DOHH2 (cell line): Measurements from ENCODE around the gene USP48.

ENCODE experiments used
- H3F3A ChIP-seq: fragments of 200-600 bp; sonication (generic), shearing (Covaris generic); 2 replicates; pipeline ENCODE4 v1.6.0; 2016; ENCODE audit warnings: antibody characterized with exemption, mild to moderate bottlenecking; ENCODE audit not compliant: control insufficient read depth, insufficient read depth
- H3K27ac ChIP-seq: fragments of 200-600 bp; sonication (generic); 2 replicates; pipeline ENCODE4 v1.5.1; 2014; ENCODE audit warnings: low read depth, mild to moderate bottlenecking, low read length, moderate library complexity
- H3K27me3 ChIP-seq: fragments of 200-600 bp; sonication (generic); 2 replicates; pipeline ENCODE4 v1.6.1; 2014; ENCODE audit warnings: mild to moderate bottlenecking, low read length, mixed read lengths; ENCODE audit not compliant: control insufficient read depth
- H3K36me3 ChIP-seq: fragments of 200-600 bp; sonication (generic); 2 replicates; pipeline ENCODE4 v1.6.1; 2014; ENCODE audit warnings: mild to moderate bottlenecking, low read length, moderate library complexity, mixed read lengths; ENCODE audit not compliant: control insufficient read depth
- H3K4me1 ChIP-seq: fragments of 200-600 bp; sonication (generic); 2 replicates; pipeline ENCODE4 v1.6.1; 2014; ENCODE audit warnings: mild to moderate bottlenecking, low read length, mixed read lengths; ENCODE audit not compliant: control insufficient read depth
- H3K4me2 ChIP-seq: fragments of 200-600 bp; sonication (generic); 2 replicates; pipeline ENCODE4 v1.6.0; 2014; ENCODE audit warnings: mild to moderate bottlenecking, low read length, moderate library complexity
- H3K4me3 ChIP-seq: fragments of 200-600 bp; sonication (generic); 2 replicates; pipeline ENCODE4 v1.5.1; 2014; ENCODE audit warnings: mild to moderate bottlenecking, low read length, mixed read lengths
- H3K79me2 ChIP-seq: fragments of 200-600 bp; sonication (generic); 2 replicates; pipeline ENCODE4 v1.6.1; 2014; ENCODE audit warnings: mild to moderate bottlenecking, low read length, mixed read lengths; ENCODE audit not compliant: control insufficient read depth
- H3K9me2 ChIP-seq: fragments of 200-600 bp; sonication (generic); replicated peaks from 2 replicates; pipeline ENCODE4 v1.6.1; 2014; ENCODE audit warnings: mild to moderate bottlenecking, low read length, mixed read lengths; ENCODE audit not compliant: control insufficient read depth
- H3K9me3 ChIP-seq: fragments of 200-600 bp; sonication (generic); 2 replicates; pipeline ENCODE4 v1.6.1; 2014; ENCODE audit warnings: antibody characterized with exemption, low read length, mixed read lengths; ENCODE audit not compliant: control insufficient read depth, insufficient read depth
- H4K20me1 ChIP-seq: fragments of 200-600 bp; sonication (generic); 2 replicates; pipeline ENCODE4 v1.6.0; 2014; ENCODE audit warnings: low read depth, mild to moderate bottlenecking, antibody characterized with exemption, low read length, moderate library complexity; ENCODE audit not compliant: control insufficient read depth, insufficient read depth
- CTCF ChIP-seq: fragments of 200-600 bp; sonication (generic); IDR thresholded peaks from one replicate; pipeline ENCODE4 v1.5.1; 2014; ENCODE audit warnings: antibody characterized with exemption, mild to moderate bottlenecking, low read depth, low read length; ENCODE audit not compliant: poor library complexity, severe bottlenecking
- EZH2phosphoT487 ChIP-seq: fragments of 200-600 bp; sonication (generic); IDR thresholded peaks from 2 replicates; pipeline ENCODE4 v1.6.1; 2017; ENCODE audit warnings: borderline replicate concordance, mild to moderate bottlenecking, antibody characterized with exemption, low read length, moderate library complexity, mixed read lengths

The USP48 gene

GRCh38 chr1:21821385-21822019 is 38.6 kb upstream of the USP48 start:
- no peak overlapping the region for H3K27ac ChIP-seq
- no peaks in the 10 kb centered on the region for H3K9me2 ChIP-seq
- no peaks in the 10 kb centered on the region for H3K36me3 ChIP-seq
- no peak for TF ChIP-seq CTCF
- H4K20me1 ChIP-seq, result no peaks in the 10 kb centered on the region
- no peak overlapping the region for H3K4me3 ChIP-seq
- no peak overlapping the region for H3K4me2 ChIP-seq
- H3K79me2 ChIP-seq, result no peaks in the 10 kb centered on the region
- no peaks in the 10 kb centered on the region for H3F3A ChIP-seq
- no peaks in the 10 kb centered on the region for H3K27me3 ChIP-seq
- no peaks in the 10 kb centered on the region for H3K9me3 ChIP-seq
- 0 out of 2 replicates have a peak, but pooled peaks cover 2% of the 10 kb centered on the region for H3K4me1 ChIP-seq

GRCh38 chr1:21820597-21821232 is 37.8 kb upstream of the USP48 start:
- TF ChIP-seq CTCF (no peak), EZH2phosphoT487 (no peak)
- H3K4me1 ChIP-seq, result 0 out of 2 replicates have a peak, but pooled peaks cover 2% of the 10 kb centered on the region
- no peak overlapping the region for H3K4me3 ChIP-seq
- H3K27me3 ChIP-seq, result no peaks in the 10 kb centered on the region
- H3K36me3 ChIP-seq, result no peaks in the 10 kb centered on the region
- H3K9me3 ChIP-seq, result no peaks in the 10 kb centered on the region
- no peak overlapping the region for H3K4me2 ChIP-seq
- no peaks in the 10 kb centered on the region for H3K79me2 ChIP-seq
- no peaks in the 10 kb centered on the region for H3K9me2 ChIP-seq
- no peak overlapping the region for H3K27ac ChIP-seq
- no peaks in the 10 kb centered on the region for H4K20me1 ChIP-seq
- no peaks in the 10 kb centered on the region for H3F3A ChIP-seq

- H4K20me1 ChIP-seq, result no peaks in the 10 kb centered on the region
- H3K9me3 ChIP-seq, result no peaks in the 10 kb centered on the region
Measured at GRCh38 chr1:21818656-21819055, 35.7 kb upstream of the USP48 start.

More at GRCh38 chr1:21818656-21819055, 35.7 kb upstream of the USP48 start:
- Histone ChIP-seq H3K36me3 (no peaks in the 10 kb centered on the region), H3F3A (no peaks in the 10 kb centered on the region), H3K79me2 (no peaks in the 10 kb centered on the region), H3K4me3 (no peak overlapping the region), H3K27ac (no peak overlapping the region), H3K27me3 (no peaks in the 10 kb centered on the region), H3K4me1 (0 out of 2 replicates have a peak, but pooled peaks cover 2% of the 10 kb centered on the region), H3K4me2 (no peak overlapping the region), H3K9me2 (no peaks in the 10 kb centered on the region)
- no peak for TF ChIP-seq EZH2phosphoT487
- TF ChIP-seq CTCF, result no peak
